Stimulated activated naive CD8-positive, alpha-beta T cell treated with anti-CD3 and anti-CD28 coated beads, Interleukin-15, Interleukin-2, amounts not matched to agents 100 U/mL and 50 U/mL, for 24 hours (primary cell): ENCODE data around the gene FBLN2.
A peak's percentile ranks its signal among the peaks of the same experiment; 100 is the strongest.
"Not testable (repeated sequence)": the region's sequence is repeated elsewhere in the genome, so short reads cannot be mapped to it uniquely, and the experiment has no call there.

ENCODE experiments used
- ATAC-seq: fragments of 150-1000 bp; cut with Tn5 transposase; one replicate; pipeline ENCODE4 v1.10.0; 2021
- DNase-seq: peaks from one replicate; pipeline ENCODE4 v3.0.0; 2021

The FBLN2 gene

GRCh38 chr3:13549623-13550422 is 898 bp downstream of the FBLN2 start:
- ATAC-seq, result peak; percentile 17
- DNase-seq, result peak; percentile 29

DNA sequence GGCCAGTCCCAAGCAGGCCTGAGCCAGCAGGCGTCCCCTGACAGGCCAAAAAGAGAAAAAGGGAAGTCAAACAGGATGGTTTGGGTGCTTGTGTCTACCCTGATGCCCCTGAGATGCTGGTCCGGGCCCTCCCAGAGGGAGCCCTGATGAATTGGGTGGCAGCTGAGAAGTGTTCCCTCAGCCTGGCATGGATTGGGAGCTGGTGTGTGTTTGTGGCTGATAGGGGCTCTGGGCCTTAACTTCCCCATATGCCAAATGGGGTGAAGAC is 1.4 kb downstream of the FBLN2 start:
- DNase-seq, result no peak
- ATAC-seq, result no peak

GRCh38 chr3:13550791-13551360 is 2.0 kb downstream of the FBLN2 start:
- DNase-seq (no peak), ATAC-seq (no peak)

DNA sequence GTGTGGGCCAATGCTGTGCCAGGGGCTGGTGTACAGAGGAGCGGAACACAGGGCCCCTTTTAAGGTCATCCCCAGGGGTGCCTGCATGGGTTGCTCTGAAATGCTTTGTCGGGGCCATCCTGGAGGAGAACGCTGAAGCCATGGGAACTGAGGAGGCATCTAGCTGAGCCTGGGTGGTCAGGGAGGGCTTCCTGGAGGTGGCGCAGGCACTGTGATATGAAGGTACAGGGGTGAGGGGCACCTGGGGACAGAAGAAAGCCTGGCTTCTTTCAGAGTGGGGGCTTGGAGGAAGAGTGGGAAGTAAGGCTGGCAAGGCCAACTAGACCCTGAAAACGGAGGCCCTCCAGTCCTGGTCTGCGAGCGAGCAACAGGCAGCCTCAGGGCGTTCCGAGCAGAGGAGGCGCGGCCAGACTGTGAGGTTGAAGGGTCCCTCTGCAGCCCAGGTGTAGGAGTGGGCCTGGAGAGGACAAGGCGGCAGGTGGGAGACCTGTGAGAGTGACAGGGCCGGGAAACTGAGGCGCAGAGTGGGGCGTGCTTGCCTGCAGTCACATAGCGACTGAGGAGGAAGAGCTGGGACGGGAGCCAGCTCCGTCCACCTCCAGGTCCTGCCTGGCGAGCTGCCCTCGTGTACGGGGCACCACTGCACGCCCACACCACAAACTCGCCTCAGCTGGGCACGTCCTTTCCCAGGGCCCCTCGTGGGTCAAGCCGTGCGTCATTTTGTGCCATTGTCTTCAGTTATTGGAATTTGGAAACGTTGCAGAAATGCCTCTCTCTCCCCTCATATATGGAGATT is 4.1 kb downstream of the FBLN2 start:
- ATAC-seq, result no peak
- DNase-seq, result no peak

DNA sequence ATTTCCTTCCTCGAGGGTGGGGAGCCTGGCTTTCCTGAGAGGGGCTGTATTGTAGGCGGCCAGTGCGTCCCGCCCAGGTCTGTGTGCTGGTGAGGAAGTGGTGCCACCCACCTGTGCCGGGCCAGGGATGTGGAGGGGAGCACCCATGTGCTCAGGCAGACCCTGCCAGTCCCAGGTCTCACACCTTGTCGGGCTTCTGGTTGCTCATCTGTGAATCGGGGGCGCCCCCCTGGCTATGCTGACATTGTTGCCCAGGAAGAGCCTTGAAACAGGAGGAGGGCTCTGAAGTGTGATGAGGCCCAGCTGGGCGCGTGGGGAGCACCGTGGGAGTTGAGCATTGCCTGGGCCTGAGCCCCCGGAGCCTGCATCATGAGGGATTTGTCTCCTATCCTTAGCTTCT is 4.8 kb downstream of the FBLN2 start:
- ATAC-seq (no peak), DNase-seq (no peak)

DNA sequence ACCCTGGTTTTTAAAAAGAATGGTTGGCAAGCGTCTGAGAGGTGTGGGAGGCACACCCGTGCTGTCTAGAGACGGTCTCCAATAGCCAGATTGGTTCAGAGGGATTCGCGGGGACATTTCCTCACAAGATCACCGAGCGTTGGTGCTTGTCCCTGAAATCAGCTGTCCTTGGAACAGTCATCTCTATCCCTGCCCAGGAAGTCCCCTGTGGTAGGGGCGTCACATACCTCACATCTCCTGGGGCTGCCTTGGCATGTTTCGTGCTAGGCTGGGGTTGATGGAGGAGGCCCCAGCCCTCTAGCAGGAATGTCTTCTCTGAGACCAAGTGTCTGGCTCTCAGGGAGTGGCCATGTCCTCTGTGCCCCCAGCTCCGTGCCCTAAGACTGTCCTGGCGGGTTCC is 6.8 kb downstream of the FBLN2 start:
- ATAC-seq (peak; percentile 16), DNase-seq (no peak)

- ATAC-seq (no peak), DNase-seq (no peak)
Observed at GRCh38 chr3:13556207-13556606, 7.3 kb downstream of the FBLN2 start.

GRCh38 chr3:13556917-13557316 is 8.0 kb downstream of the FBLN2 start:
- ATAC-seq, result no peak
- no peak for DNase-seq

DNA sequence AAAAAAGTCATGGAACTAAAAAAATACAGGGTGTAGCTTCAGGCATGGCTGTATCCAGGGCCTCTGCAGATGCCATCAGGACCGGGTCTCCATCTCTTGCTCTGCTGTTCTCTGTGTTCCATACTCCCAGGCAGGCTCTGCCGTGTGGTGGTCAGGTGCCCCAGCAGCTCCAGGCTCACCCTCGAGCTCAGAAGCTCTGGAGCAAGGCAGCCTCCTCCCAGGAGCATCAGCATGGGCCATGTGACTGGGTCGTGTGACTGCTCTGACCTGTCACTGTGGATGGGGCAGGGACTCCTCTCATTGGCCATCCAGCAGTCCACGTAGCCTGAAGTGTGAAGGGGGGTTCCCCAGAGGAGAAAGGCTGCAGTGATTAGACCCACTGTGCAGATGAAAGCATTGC is 8.5 kb downstream of the FBLN2 start:
- no peak for DNase-seq
- ATAC-seq, result no peak

- ATAC-seq (no peak), DNase-seq (no peak)
Observed at GRCh38 chr3:13557926-13558325, 9.0 kb downstream of the FBLN2 start.

DNA sequence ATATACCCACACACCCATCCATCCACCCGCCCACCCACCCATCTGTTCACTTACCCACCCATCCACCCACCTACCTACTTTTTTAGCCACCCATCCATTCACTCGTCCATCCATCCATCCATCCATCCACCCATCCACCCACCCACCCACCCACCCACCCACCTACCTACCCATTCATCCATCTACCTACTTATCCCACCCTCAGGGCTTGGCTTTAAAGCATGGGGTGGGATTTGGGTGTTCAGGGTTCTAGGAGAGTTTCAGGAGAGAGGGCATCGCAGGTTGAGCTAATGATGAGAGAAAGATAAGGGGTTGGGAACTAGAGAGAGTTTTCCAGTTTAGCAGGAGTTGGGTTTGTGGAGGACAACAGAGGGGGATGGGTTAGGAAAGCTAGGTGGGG is 9.7 kb downstream of the FBLN2 start:
- no peak for ATAC-seq

DNA sequence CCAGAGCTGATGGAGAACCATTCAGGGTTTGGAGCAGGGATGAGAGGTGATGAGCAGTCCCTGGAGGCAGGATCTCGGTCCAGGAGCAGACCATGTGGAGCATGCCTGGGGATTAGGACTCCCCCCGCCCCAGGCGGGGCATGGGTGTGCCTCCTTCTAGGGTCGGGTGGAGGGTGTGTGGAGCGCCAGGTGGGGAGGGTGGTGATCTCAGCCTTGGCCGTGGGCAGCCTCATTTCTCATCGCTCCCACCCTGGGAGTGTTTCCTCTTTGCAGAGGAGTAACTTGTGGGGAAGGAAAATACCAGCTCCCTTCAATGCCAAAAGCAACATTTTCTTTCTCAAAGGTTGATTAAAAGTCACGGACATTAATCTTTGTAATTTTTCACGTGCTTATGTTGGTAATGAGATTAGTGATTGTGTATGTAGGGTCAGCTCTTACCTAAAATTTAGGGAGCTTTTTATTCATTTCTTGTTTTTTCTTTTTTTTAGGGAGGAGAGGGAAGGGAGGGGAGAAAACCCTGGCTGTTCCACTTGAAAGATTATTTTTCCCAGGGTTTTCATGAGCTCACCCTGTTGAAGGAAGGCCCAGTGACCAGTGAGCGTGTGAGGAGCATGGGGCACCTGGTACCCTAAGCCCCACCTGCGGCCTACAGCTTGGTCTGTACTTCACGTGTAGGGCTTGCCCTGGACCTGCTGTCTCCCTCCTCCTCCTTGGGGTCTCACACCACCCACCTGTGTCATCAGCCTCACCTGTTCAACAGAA is 11.0 kb downstream of the FBLN2 start:
- DNase-seq (no peak), ATAC-seq (no peak)

More for the DNA sequence above, 9.7 kb downstream of the FBLN2 start:
- DNase-seq, result no peak

DNA sequence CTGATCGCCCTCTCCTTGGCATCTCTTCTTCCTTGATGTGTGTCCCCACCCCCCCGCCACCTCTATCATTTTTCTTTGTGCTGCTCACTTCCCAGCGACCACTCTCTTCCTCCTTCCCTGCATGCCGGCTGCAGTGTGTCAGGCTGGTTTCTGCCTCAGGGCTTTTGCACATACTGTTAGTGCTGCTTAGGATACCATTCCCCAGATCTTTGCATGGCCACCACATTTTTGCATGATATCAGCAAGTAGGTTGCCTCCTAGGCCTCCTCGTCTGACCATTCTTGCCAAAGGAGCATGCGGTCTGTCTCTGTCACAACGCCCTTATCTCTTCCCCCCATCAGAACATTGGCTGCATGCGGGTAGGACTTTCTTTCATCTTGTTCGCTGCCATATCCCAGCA is 12.5 kb downstream of the FBLN2 start:
- ATAC-seq, result no peak
- no peak for DNase-seq

DNA sequence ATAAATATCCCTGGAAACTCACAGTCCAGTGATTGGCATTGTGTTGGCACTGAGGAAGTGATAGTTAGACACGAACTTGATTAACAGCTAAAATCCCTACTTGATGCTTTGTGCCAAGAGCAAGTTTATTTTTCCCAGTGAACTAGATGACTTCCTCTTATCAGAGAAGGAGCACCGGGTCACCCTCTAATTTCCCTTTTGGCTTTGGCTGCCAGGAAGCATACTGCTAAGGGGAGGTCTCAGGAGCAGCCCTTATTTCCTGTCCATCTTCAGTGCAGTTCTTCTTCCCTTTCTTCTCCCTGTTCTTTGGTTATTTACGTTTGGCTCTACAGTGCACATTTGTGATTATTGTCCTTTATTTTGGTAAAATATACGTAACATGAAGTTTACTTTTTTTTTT is 13.0 kb downstream of the FBLN2 start:
- ATAC-seq (no peak), DNase-seq (no peak)

- ATAC-seq, DNase-seq: not testable (repeated sequence)
Observed at GRCh38 chr3:13562421-13562820, 13.5 kb downstream of the FBLN2 start.

- ATAC-seq, result no peak
- no peak for DNase-seq
Observed at GRCh38 chr3:13563321-13563720, 14.4 kb downstream of the FBLN2 start.

- no peak for ATAC-seq
- no peak for DNase-seq
Observed at GRCh38 chr3:13563911-13564310, 15.0 kb downstream of the FBLN2 start.

DNA sequence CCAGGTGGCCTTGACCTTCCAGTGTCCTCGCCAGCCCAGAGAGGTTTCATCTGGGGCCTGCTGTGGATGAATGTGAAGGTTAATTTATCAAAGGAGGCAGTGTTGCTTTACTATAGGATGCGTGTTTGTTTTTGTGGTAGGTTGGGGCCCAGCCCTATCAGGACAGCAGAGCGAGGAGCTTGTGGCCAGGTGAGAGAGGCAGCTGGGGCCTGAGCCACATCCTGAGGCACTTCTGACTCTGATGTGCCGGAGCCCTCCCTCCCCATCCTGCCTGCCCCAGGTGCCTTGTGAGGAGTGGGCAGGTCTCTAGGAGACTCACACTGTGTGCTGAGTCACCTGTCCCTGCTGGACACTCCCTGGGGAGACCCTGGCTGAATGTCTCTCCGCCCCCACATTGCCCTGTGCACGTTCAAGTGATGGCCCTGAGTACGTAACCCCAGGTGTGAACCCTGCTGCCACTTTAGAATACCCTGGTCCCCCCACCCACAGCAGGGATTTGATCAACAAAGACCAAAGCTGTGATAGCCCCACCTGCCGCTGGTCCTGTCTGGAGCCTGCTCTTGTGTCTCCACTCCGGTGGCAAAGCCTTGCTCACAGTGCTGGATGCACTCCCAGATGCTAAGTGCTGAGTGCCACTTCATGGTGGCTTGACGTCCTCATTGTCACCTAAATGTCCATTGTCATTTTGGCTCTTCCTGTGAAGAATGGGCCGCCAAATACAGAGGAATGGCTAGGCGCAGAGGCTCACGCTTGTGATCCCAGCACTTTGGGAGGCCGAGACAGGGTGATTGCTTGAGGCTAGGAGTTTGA is 16.0 kb downstream of the FBLN2 start:
- ATAC-seq, result peak; percentile 45
- DNase-seq, result no peak

- ATAC-seq (no peak), DNase-seq (no peak)
Observed at GRCh38 chr3:13565581-13566452, 16.9 kb downstream of the FBLN2 start.

DNA sequence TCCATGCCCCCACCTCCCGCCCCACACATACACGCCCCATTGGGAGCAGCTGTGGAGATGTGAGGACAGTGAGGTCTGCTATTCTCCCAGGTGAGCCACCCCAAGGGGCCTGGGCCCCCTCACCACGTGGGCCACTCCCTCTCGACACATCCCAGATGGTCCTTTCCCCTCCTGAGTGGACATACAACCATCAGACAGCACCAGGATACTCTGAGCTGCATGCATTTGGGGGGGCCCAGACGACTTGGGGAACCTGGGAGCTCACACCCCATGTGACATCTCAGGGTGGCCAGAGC is 17.5 kb downstream of the FBLN2 start:
- ATAC-seq (no peak), DNase-seq (no peak)

DNA sequence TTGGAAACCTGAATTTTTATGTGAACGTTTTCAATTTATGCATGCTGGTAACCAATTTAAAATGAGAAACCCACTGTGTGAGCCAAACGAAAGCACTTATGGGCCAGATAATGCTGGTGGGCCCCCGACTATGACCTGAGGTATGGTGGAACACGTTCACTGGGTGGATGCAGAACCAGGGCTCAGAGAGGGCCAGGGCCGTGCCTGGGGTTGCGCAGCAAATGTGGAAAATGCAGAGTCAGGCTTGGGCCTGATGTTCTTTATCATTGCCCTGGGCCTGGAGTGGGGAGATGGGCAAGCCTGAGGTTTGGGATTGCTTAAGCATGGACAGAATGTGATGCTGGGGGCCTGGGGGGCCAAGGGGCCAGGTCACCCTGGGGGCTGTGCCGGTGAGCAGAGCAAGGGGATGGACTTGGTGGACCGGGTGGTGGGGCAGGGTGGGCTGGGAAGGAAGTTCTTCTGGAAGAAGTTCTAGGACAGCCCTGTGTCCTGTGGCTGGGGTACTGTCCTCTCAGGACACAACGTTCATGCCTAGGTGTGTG is 17.9 kb downstream of the FBLN2 start:
- DNase-seq (no peak), ATAC-seq (no peak)
